ENCODE results near the gene STAC3. TPM values are rescaled to one million over a fixed set of nuclear protein-coding genes. Genes with fewer than 3 reads are reported as not detected.
A peak's percentile ranks its signal among the peaks of the same experiment; 100 is the strongest.

The STAC3 gene
- polyA plus RNA-seq, 4 donors, result 3.4 to 4.5 (median 3.7) TPM

GRCh38 chr12:57213763-57214397 lies 37.1 kb downstream of the STAC3 start:
- no peak for DNase-seq (ENCODE audit: low read depth in 4 of 4, low spot score in 3 of 4)

GRCh38 chr12:57213058-57213715 lies 37.8 kb downstream of the STAC3 start:
- peak in 3 of 4 donors; percentile 66 to 76 (median 72) for DNase-seq (ENCODE audit: low read depth in 4 of 4, low spot score in 3 of 4)

GRCh38 chr12:57212701-57213057 lies 38.3 kb downstream of the STAC3 start:
- no peak for DNase-seq (ENCODE audit: low read depth in 4 of 4, low spot score in 3 of 4)

- no peak for DNase-seq (ENCODE audit: low read depth in 4 of 4, low spot score in 3 of 4)
These were observed 38.9 kb downstream of the STAC3 start for GRCh38 chr12:57211791-57212700.

GRCh38 chr12:57210926-57211692 lies 39.9 kb downstream of the STAC3 start:
- no peak for DNase-seq (ENCODE audit: low read depth in 4 of 4, low spot score in 3 of 4)

GRCh38 chr12:57210461-57210860 lies 40.5 kb downstream of the STAC3 start:
- DNase-seq (ENCODE audit: low read depth in 4 of 4, low spot score in 3 of 4), result no peak

GRCh38 chr12:57209916-57210315 lies 41.1 kb downstream of the STAC3 start:
- DNase-seq (ENCODE audit: low read depth in 4 of 4, low spot score in 3 of 4), result no peak

GRCh38 chr12:57208631-57209282 lies 42.2 kb downstream of the STAC3 start:
- no peak for DNase-seq (ENCODE audit: low read depth in 4 of 4, low spot score in 3 of 4)

GRCh38 chr12:57207731-57208630 lies 43.0 kb downstream of the STAC3 start:
- no peak for DNase-seq (ENCODE audit: low read depth in 4 of 4, low spot score in 3 of 4)

GRCh38 chr12:57205931-57206330 lies 45.1 kb downstream of the STAC3 start:
- DNase-seq (ENCODE audit: low read depth in 4 of 4, low spot score in 3 of 4), result no peak

- DNase-seq (ENCODE audit: low read depth in 4 of 4, low spot score in 3 of 4), result no peak
These were observed 45.8 kb downstream of the STAC3 start for GRCh38 chr12:57205186-57205585.

GRCh38 chr12:57204454-57204853 lies 46.5 kb downstream of the STAC3 start:
- DNase-seq (ENCODE audit: low read depth in 4 of 4, low spot score in 3 of 4), result no peak

- DNase-seq (ENCODE audit: low read depth in 4 of 4, low spot score in 3 of 4), result no peak
These were observed 47.2 kb downstream of the STAC3 start for GRCh38 chr12:57203791-57204190.

- no peak for DNase-seq (ENCODE audit: low read depth in 4 of 4, low spot score in 3 of 4)
These were observed 47.8 kb downstream of the STAC3 start for GRCh38 chr12:57203201-57203600.

GRCh38 chr12:57202321-57202720 lies 48.7 kb downstream of the STAC3 start:
- DNase-seq (ENCODE audit: low read depth in 4 of 4, low spot score in 3 of 4), result no peak

GRCh38 chr12:57201631-57202030 lies 49.4 kb downstream of the STAC3 start:
- DNase-seq (ENCODE audit: low read depth in 4 of 4, low spot score in 3 of 4), result no peak

- DNase-seq (ENCODE audit: low read depth in 4 of 4, low spot score in 3 of 4), result no peak
These were observed 49.8 kb downstream of the STAC3 start for GRCh38 chr12:57201219-57201618.

GRCh38 chr12:57200497-57200896 lies 50.5 kb downstream of the STAC3 start:
- no peak for DNase-seq (ENCODE audit: low read depth in 4 of 4, low spot score in 3 of 4)

- no peak for DNase-seq (ENCODE audit: low read depth in 4 of 4, low spot score in 3 of 4)
These were observed 51.8 kb downstream of the STAC3 start for GRCh38 chr12:57199191-57199590.
